Body of pancreas (tissue), 4 donors: ENCODE measurements around the gene RNF6.

Experiments
- CTCF ChIP-seq, 7 experiments: fragments of 450-650 bp in 4 of 7; fragments of 200-600 bp in 3 of 7; sonication (generic) in 3 of 7; IDR thresholded peaks; one replicate each; pipeline ENCODE4 v1.5.1; 2016 to 2019; ENCODE audit warnings: antibody characterized with exemption in 7 of 7
- POLR2A ChIP-seq, 3 donors: fragments of 450-650 bp; IDR thresholded peaks; one replicate each; pipeline ENCODE4 v1.6.1; 2016; ENCODE audit warnings: antibody characterized with exemption in 3 of 3, mild to moderate bottlenecking in 2 of 3

- TF ChIP-seq CTCF (IDR thresholded peaks at IDR 0.05) = no peak
- TF ChIP-seq POLR2A (IDR thresholded peaks at IDR 0.05) = no peak
Observed at GRCh38 chr13:26220575-26220974, 1.5 kb downstream of the RNF6 start.
